GM18951 (cell line): ENCODE measurements around the gene ERMN.
"Not testable (repeated sequence)": the region's sequence is repeated elsewhere in the genome, so short reads cannot be mapped to it uniquely, and the experiment has no call there.

ENCODE experiments used
- POLR2A ChIP-seq: IDR thresholded peaks from 4 replicates; pipeline ENCODE4 v1.6.1; 2011; ENCODE audit warnings: mild to moderate bottlenecking; ENCODE audit not compliant: insufficient read length, insufficient read depth; ENCODE audit errors: extremely low read depth
- in situ Hi-C: fragments of 300-500 bp; cut with MboI; formaldehyde crosslinking; loops from one replicate; pipeline ENCODE4 v1.12.0; 2022; ENCODE audit warnings: low sequenced_read_pairs, mixed read lengths, inconsistent platforms; ENCODE audit not compliant: unreplicated experiment

Gene ERMN

GRCh38 chr2:157304811-157305722 is 20.6 kb downstream of the ERMN start:
- in situ Hi-C loops: loop anchor here (10.0 to 25.0 kb wide), 3 partner anchors 190 to 707 kb away; no protein-coding TSS in a partner anchor
- TF ChIP-seq POLR2A: no peak

GRCh38 chr2:157303612-157304011 is 22.0 kb downstream of the ERMN start:
- no peak for TF ChIP-seq POLR2A
- in situ Hi-C loops: loop anchor here (10.0 to 25.0 kb wide), 3 partner anchors 191 to 709 kb away; no protein-coding TSS in a partner anchor

DNA sequence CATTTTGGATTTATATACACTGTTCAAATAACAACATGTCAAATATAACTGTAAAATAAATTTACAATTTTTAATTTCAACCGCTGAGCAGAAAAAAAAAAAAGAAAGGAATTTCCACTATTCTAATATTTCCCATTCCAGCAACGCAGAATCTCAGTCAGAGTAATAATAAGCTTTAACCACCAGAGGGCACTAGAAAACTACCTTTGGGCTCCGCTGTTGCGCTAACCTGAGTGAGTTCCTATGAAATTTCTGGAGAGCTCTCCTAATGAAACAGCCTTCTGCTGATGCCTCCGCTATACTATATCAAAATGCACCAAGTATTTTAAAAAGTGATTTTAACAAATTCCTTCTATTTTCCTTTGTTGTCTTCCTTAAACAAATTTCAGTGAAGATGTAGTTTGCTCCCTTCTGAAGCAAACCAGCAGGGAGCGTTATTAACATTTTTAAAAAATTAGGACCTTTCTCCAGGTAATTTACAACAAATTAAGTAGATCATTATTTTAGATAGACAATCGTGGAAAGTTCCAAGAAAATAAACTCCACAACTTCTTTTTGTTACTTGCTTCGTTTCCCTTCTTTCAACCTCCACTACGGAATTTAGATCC is 23.0 kb downstream of the ERMN start:
- no peak for TF ChIP-seq POLR2A
- in situ Hi-C loops: loop anchor here (10.0 to 25.0 kb wide), 3 partner anchors 192 to 710 kb away; no protein-coding TSS in a partner anchor

GRCh38 chr2:157301307-157301706 is 24.3 kb downstream of the ERMN start:
- no peak for TF ChIP-seq POLR2A
- in situ Hi-C loops: loop anchor here (10.0 to 25.0 kb wide), 3 partner anchors 193 to 711 kb away; no protein-coding TSS in a partner anchor

DNA sequence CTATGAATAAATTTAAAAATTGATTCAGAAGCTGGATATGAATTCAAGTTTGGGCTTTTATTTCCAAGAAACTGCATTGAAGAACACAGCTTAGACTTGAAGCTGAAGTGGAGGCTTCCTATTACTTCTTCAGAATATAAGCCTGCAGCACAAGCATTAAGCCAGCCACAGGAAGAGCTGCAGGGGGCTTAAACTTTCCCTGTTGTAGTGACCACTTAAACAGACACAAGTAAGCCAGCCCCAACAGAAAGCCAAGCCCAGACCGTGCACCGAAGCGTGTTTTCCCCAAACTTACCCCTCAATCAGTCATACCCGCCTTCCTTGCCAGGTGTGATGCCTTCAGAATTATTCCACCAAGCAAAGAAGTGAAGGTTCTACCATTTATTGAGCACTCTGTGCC is 28.7 kb downstream of the ERMN start:
- TF ChIP-seq POLR2A: no peak
- in situ Hi-C loops: no loop called here

DNA sequence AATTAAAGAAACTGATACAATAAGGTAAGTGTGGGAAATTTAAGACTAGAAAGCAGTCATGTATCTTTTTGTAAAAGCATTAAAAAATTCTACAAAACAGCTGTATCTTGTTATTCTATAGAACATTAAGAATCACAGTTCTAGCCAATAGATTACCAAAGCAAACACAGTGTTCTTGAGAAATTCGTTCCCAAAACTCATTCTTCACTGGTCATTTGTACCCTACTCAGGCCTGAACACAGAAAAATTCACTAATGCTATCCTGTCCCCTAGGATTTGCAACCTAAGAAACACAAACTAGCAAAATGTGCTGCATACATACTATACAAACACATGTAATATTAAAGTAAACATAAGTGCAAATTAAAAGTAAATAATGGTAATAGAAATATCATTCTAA is 29.1 kb downstream of the ERMN start:
- in situ Hi-C loops: no loop called here
- no peak for TF ChIP-seq POLR2A

DNA sequence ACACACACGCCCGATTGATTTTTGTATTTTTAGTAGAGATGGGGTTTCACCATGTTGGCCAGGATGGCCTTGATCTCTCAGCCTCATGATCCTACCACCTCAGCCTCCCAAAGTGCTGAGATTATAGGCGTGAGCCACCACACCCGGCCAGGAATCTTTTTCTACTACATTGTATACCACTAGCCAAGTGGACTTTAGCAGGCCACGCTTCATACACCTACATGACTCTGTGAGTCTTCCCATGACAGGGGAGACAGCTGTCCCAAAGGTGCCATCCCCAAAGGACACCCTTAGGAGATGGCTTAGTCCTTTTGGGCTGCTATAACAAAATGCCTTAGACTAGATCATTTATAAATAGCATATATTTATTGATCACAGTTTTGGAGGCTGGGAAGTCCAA is 32.8 kb downstream of the ERMN start:
- TF ChIP-seq POLR2A: no peak
- in situ Hi-C loops: no loop called here

DNA sequence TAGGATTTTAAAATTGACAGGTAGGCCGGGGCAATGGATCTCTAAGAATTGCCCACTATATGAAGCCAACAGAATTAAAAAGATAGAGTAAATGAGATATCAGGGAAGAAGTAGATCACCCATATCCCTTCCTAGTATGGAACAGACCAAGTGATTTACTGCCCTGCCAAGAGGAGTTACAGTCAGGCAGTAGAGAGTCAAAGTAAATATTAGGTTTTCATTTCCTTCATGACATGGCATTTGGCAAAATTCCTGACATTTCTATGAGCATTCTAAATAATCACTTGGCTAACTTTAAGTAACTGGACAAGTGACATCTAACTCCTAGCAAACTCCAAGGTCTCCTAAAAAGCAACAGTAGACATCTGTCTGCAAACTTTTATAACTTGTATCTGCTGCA is 34.6 kb downstream of the ERMN start:
- in situ Hi-C loops: no loop called here
- TF ChIP-seq POLR2A: no peak

GRCh38 chr2:157290525-157290924 is 35.1 kb downstream of the ERMN start:
- in situ Hi-C loops: no loop called here
- no peak for TF ChIP-seq POLR2A

GRCh38 chr2:157287160-157287559 is 38.5 kb downstream of the ERMN start:
- in situ Hi-C loops: no loop called here

DNA sequence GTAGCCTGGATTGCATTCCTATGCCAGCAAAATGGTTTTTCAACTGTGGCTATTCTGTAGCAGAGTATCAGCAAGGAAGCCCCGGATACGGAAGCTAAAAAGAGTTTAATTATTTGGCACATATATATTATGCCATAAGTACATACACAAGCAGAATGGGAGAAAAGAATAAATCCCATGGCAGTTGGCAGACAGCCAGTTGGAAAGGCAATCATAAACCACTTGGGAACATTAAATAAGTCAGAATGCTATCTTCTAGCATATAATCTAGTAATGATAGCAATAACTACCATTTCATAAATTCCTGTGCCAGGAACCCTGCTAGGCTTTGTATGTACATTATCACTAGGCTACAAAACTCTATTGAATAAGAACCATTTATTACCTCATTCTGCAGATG is 42.2 kb downstream of the ERMN start:
- TF ChIP-seq POLR2A: no peak
- in situ Hi-C loops: no loop called here

More at GRCh38 chr2:157287160-157287559, 38.5 kb downstream of the ERMN start:
- TF ChIP-seq POLR2A: no peak

GRCh38 chr2:157281316-157281715 is 44.3 kb downstream of the ERMN start:
- no peak for TF ChIP-seq POLR2A
- in situ Hi-C loops: no loop called here

- in situ Hi-C loops: not testable (repeated sequence)
Observed at GRCh38 chr2:157279311-157279710, 46.3 kb downstream of the ERMN start.
